ENCODE data around the gene BNIP3. TPM values are rescaled to one million over a fixed set of nuclear protein-coding genes. Genes with fewer than 3 reads are reported as not detected.
"Not testable (repeated sequence)": the region's sequence is repeated elsewhere in the genome, so short reads cannot be mapped to it uniquely, and the experiment has no call there.

BNIP3 gene
- total RNA-seq, 4 donors from 2014 or later: 53.5 to 102 (median 68.3) TPM

GRCh38 chr10:131993275-131993674 is 11.6 kb upstream of the BNIP3 start:
- 80% methylated on average over 14 of the region's 14 CpGs; no CpG with 5 or more reads in 1 of the 2 donors for WGBS, 2 donors (ENCODE audit: low coverage in 1 of 2)
- H3K27ac ChIP-seq: no peak overlapping the region
- H3K27me3 ChIP-seq: no peaks in the 10 kb centered on the region
- H3K9me3 ChIP-seq: no peaks in the 10 kb centered on the region
- TF ChIP-seq EP300 (IDR thresholded peaks at IDR 0.05): no peak
- no peak for TF ChIP-seq CTCF (IDR thresholded peaks at IDR 0.05)
- no peak for TF ChIP-seq POLR2AphosphoS5 (IDR thresholded peaks at IDR 0.05)
- no peak for TF ChIP-seq POLR2A (IDR thresholded peaks at IDR 0.05)
- H3K4me3 ChIP-seq: no peak overlapping the region
- ATAC-seq: no peak
- H3K36me3 ChIP-seq: no peaks in the 10 kb centered on the region
- H3K4me1 ChIP-seq: peaks cover 0 to 19% (median 10%) of the 10 kb centered on the region in 3 donors

DNA sequence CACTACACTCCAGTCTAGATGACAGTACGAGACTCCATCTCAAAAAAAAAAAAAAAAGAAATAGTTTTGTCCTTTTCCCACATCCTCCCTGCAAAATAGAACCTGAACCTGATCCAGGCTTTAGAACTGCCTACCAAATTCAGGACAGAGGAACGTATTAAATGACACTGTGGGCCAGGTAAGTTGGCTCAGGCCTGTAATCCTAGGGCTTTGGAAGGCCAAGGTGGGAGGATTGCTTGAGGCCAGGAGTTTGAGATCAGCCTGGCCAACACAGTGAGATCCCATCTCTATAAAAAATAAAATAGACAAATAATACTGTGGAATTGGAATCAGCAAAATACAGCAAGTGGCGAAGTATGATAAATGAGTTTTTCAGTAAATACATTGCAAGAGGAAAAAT is 10.0 kb upstream of the BNIP3 start:
- WGBS, 2 donors (ENCODE audit: low coverage in 1 of 2): 73% methylated on average over 2 of the region's 3 CpGs; no CpG with 5 or more reads in 1 of the 2 donors
- Histone ChIP-seq H3K27me3 (no peaks in the 10 kb centered on the region), H3K27ac (no peak overlapping the region), H3K4me3 (no peak overlapping the region), H3K36me3 (no peaks in the 10 kb centered on the region), H3K4me1 (peaks cover 0 to 3% (median 0%) of the 10 kb centered on the region in 3 donors), H3K9me3 (no peaks in the 10 kb centered on the region)
- TF ChIP-seq CTCF (IDR thresholded peaks at IDR 0.05) (no peak), POLR2A (IDR thresholded peaks at IDR 0.05) (no peak), POLR2AphosphoS5 (IDR thresholded peaks at IDR 0.05) (no peak), EP300 (IDR thresholded peaks at IDR 0.05) (no peak)
- ATAC-seq: no peak

GRCh38 chr10:131987786-131988185 is 6.1 kb upstream of the BNIP3 start:
- 100% methylated on average over 1 to 2 of the region's 3 CpGs for WGBS, 2 donors (ENCODE audit: low coverage in 1 of 2)
- not testable (repeated sequence) for H3K27ac ChIP-seq, H3K4me1 ChIP-seq, H3K4me3 ChIP-seq, H3K9me3 ChIP-seq, H3K36me3 ChIP-seq, H3K27me3 ChIP-seq, ATAC-seq

GRCh38 chr10:131987301-131987700 is 5.6 kb upstream of the BNIP3 start:
- 88 to 100% methylated on average over 3 to 5 of the region's 5 CpGs for WGBS, 2 donors (ENCODE audit: low coverage in 1 of 2)
- H3K9me3 ChIP-seq, H3K4me3 ChIP-seq, H3K27me3 ChIP-seq, ATAC-seq, H3K27ac ChIP-seq, H3K36me3 ChIP-seq, H3K4me1 ChIP-seq: not testable (repeated sequence)

- not testable (repeated sequence) for H3K36me3 ChIP-seq, H3K4me1 ChIP-seq, H3K27me3 ChIP-seq, H3K4me3 ChIP-seq, ATAC-seq, H3K27ac ChIP-seq, H3K9me3 ChIP-seq
- 88 to 97% methylated on average over 4 to 5 of the region's 7 CpGs for WGBS, 2 donors (ENCODE audit: low coverage in 1 of 2)
Observed at GRCh38 chr10:131986851-131987250, 5.1 kb upstream of the BNIP3 start.

DNA sequence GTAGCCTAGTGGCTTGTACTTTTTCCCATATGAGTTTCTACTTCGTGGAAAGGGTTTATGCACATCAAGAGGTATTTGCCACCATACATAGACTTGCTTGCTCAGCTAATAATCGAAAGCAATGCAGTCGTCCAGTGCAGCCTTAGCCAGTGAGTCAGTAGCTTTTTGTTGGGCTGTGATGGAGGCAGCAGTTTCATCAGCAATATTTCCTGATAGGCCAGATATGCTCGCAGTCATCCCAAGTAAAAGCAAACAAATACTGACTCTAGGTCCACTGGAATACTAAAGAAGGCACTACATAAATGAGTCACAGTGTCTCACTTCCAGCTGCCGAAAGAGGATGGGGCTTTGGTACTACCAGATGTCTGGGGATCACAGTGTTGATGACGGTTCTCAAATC is 2.1 kb upstream of the BNIP3 start:
- H3K4me3 ChIP-seq: no peak overlapping the region
- H3K36me3 ChIP-seq: no peaks in the 10 kb centered on the region
- H3K4me1 ChIP-seq: peaks cover 0 to 32% (median 0%) of the 10 kb centered on the region in 3 donors
- no peaks in the 10 kb centered on the region for H3K27me3 ChIP-seq
- 59 to 61% methylated on average over 4 to 6 of the region's 6 CpGs for WGBS, 2 donors (ENCODE audit: low coverage in 1 of 2)
- TF ChIP-seq CTCF (IDR thresholded peaks at IDR 0.05) (no peak), POLR2A (IDR thresholded peaks at IDR 0.05) (no peak), POLR2AphosphoS5 (IDR thresholded peaks at IDR 0.05) (no peak), EP300 (IDR thresholded peaks at IDR 0.05) (no peak)
- no peak for ATAC-seq
- H3K9me3 ChIP-seq: no peaks in the 10 kb centered on the region
- H3K27ac ChIP-seq: no peak overlapping the region

DNA sequence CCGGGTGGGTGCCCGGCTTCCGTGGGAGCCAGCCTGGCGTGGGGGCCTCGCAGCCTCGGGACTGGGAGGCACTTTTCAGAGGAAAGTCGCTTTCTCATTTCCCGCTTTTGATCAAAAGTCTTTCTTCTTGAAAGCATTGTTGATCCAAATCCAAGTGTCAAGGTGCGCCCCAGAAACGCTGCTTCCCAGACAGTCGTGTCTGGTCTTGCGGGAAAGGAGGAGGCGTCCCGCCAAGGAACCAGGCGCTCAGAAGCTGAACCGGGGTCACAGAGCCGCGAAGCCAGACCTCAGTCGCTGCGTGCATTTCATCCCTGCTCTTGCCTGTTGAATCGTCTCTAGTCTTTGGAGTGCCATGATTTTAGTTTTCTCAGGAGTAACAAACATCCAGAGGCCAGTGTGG is 1.1 kb upstream of the BNIP3 start:
- Histone ChIP-seq H3K4me3 (peak overlapping the region in 1 of 2 donors; percentile 76), H3K27me3 (no peaks in the 10 kb centered on the region), H3K9me3 (no peaks in the 10 kb centered on the region), H3K4me1 (peaks cover 0 to 42% (median 0%) of the 10 kb centered on the region in 3 donors), H3K36me3 (peaks cover 0 to under 1% of the 10 kb centered on the region in 2 donors), H3K27ac (peak overlapping the region in 3 of 4 donors; percentile 78 to 86 (median 81))
- no peak for TF ChIP-seq EP300 (IDR thresholded peaks at IDR 0.05)
- no peak for TF ChIP-seq POLR2A (IDR thresholded peaks at IDR 0.05)
- no peak for TF ChIP-seq POLR2AphosphoS5 (IDR thresholded peaks at IDR 0.05)
- TF ChIP-seq CTCF (IDR thresholded peaks at IDR 0.05): no peak
- no peak for ATAC-seq
- no CpG with 5 or more reads among the region's 21 CpGs for WGBS, 2 donors (ENCODE audit: low coverage in 1 of 2)
